K562 (cell line): ENCODE data around the gene EFNA1.
A peak's percentile ranks its signal among the peaks of the same experiment; 100 is the strongest.

ENCODE experiments used
- ARHGAP35 ChIP-seq: fragments of 450-650 bp; IDR thresholded peaks from 2 replicates; pipeline ENCODE4 v1.6.1; 2018; ENCODE audit not compliant: partially characterized antibody
- CREB5 ChIP-seq: fragments of 250-450 bp; sonication (Bioruptor Pico); IDR thresholded peaks from 2 replicates; pipeline ENCODE4 v1.5.0; 2020; ENCODE audit warnings: mild to moderate bottlenecking
- CTBP1 ChIP-seq: fragments of 450-650 bp; IDR thresholded peaks from 2 replicates; pipeline ENCODE4 v1.6.1; 2016; ENCODE audit warnings: borderline replicate concordance
- FOS ChIP-seq: IDR thresholded peaks from 3 replicates; pipeline ENCODE4 v1.6.1; 2011; ENCODE audit not compliant: insufficient read length; ENCODE audit errors: extremely low read depth
- KLF10 ChIP-seq: fragments of 250-450 bp; sonication (Bioruptor Pico); IDR thresholded peaks from 2 replicates; pipeline ENCODE4 v1.6.1; 2021; ENCODE audit warnings: matching md5 sums
- POLR2A ChIP-seq: fragments of 450-650 bp; conservative IDR thresholded peaks from 2 replicates; pipeline ENCODE4 v1.6.1; 2016
- PYGO2 ChIP-seq: fragments of 450-650 bp; IDR thresholded peaks from 2 replicates; pipeline ENCODE4 v1.6.1; 2016; ENCODE audit warnings: mild to moderate bottlenecking, missing genetic modification characterization, moderate library complexity, missing compliant biosample characterization
- TAF1 ChIP-seq: IDR thresholded peaks from 2 replicates; pipeline ENCODE4 v1.6.1; 2011; ENCODE audit warnings: mild to moderate bottlenecking, low read length, moderate library complexity; ENCODE audit not compliant: insufficient read depth, control insufficient read depth, severe bottlenecking; ENCODE audit errors: extremely low read depth
- XRCC5 ChIP-seq: fragments of 200-400 bp; formaldehyde crosslinking; IDR thresholded peaks from 2 replicates; pipeline ENCODE4 v1.6.1; 2017; ENCODE audit warnings: low read depth, mild to moderate bottlenecking, low read length
- TF ChIP-seq, protein P1 (sequence below), 3 experiments: IDR thresholded peaks in 2 of 3; conservative IDR thresholded peaks in 1 of 3; 2 replicates each; pipeline ENCODE4 v1.5.1; 2011 to 2012; ENCODE audit warnings: low read length in 3 of 3, mild to moderate bottlenecking in 3 of 3, control low read depth in 2 of 3, improper control_type of control experiment in 1 of 3, inconsistent platforms in 1 of 3, low read depth in 1 of 3, mixed read lengths in 1 of 3, moderate library complexity in 1 of 3; ENCODE audit not compliant: insufficient read depth in 2 of 3
- TF ChIP-seq, protein P2 (sequence below): sonication (generic); formaldehyde crosslinking; IDR thresholded peaks from 2 replicates; pipeline ENCODE4 v1.8.1; 2023; ENCODE audit warnings: mild to moderate bottlenecking, missing genetic modification reagents

DNA sequence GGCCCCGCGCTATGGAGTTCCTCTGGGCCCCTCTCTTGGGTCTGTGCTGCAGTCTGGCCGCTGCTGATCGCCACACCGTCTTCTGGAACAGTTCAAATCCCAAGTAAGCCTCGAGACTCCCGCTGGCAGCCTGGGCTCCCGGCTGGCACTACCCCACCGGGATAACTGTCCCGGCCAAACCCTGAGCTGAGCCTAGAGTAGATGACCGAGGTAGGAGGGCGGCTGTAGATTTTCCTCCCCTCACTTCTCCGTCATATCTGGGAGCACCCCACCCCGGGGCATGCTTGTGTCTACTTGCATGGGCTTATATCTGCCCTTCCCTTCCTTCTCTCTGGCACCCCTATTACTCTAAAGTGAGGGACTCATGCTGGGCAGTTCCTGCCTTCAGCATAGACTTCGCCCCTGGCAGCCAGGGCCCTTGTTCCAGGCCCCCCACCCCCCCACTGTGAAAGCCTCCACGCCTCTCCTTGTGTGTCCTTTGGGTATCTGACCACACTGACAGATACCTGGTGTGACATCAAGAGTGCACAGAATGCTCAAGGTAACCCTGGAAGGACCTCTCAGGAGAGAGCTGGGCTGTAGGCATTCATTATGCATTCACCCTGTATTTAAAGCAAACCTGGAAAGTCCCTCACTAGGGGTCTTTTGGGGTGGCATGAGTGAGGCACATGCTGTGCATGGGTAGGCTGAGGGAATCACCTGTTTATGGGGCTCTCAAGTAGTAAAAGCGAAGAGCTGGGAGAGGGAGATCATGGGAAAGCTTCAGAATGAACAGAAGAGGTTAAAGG is 485 bp downstream of the EFNA1 start:
- no peak for TF ChIP-seq XRCC5
- TF ChIP-seq ARHGAP35 = no peak
- TF ChIP-seq KLF10 (CRISPR knock-in tag) = no peak
- TF ChIP-seq FOS = no peak
- TF ChIP-seq, protein P1, sequence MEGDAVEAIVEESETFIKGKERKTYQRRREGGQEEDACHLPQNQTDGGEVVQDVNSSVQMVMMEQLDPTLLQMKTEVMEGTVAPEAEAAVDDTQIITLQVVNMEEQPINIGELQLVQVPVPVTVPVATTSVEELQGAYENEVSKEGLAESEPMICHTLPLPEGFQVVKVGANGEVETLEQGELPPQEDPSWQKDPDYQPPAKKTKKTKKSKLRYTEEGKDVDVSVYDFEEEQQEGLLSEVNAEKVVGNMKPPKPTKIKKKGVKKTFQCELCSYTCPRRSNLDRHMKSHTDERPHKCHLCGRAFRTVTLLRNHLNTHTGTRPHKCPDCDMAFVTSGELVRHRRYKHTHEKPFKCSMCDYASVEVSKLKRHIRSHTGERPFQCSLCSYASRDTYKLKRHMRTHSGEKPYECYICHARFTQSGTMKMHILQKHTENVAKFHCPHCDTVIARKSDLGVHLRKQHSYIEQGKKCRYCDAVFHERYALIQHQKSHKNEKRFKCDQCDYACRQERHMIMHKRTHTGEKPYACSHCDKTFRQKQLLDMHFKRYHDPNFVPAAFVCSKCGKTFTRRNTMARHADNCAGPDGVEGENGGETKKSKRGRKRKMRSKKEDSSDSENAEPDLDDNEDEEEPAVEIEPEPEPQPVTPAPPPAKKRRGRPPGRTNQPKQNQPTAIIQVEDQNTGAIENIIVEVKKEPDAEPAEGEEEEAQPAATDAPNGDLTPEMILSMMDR (IDR thresholded peaks at IDR 0.05 in 2 of 3, conservative IDR thresholded peaks at IDR 0.05 in 1 of 3; ENCODE audit: insufficient read depth in 2 of 3, low read depth in 1 of 3, low read length in 3 of 3) = no peak
- TF ChIP-seq, protein P2, sequence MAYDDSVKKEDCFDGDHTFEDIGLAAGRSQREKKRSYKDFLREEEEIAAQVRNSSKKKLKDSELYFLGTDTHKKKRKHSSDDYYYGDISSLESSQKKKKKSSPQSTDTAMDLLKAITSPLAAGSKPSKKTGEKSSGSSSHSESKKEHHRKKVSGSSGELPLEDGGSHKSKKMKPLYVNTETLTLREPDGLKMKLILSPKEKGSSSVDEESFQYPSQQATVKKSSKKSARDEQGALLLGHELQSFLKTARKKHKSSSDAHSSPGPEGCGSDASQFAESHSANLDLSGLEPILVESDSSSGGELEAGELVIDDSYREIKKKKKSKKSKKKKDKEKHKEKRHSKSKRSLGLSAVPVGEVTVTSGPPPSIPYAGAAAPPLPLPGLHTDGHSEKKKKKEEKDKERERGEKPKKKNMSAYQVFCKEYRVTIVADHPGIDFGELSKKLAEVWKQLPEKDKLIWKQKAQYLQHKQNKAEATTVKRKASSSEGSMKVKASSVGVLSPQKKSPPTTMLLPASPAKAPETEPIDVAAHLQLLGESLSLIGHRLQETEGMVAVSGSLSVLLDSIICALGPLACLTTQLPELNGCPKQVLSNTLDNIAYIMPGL = no peak
- TF ChIP-seq POLR2A = 0 out of 2 replicates have a peak, but pooled peaks have one; percentile 33
- no peak for TF ChIP-seq TAF1
- no peak for TF ChIP-seq PYGO2
- no peak for TF ChIP-seq CREB5 (CRISPR knock-in tag)
- TF ChIP-seq CTBP1 = no peak
